GM23248 (cell line): ENCODE results near the gene TRA2A. TPM values are rescaled to one million over a fixed set of nuclear protein-coding genes. Genes with fewer than 3 reads are reported as not detected.

Experiments
- DNase-seq: peaks from one replicate; pipeline ENCODE4 v3.0.0-alpha.2; 2015
- H2AFZ ChIP-seq: fragments of 200-600 bp; sonication (generic); 2 replicates; pipeline ENCODE4 v1.6.1; 2016; ENCODE audit warnings: antibody characterized with exemption
- H3F3A ChIP-seq: fragments of 200-600 bp; sonication (generic); 2 replicates; pipeline ENCODE4 v1.6.1; 2016; ENCODE audit warnings: mild to moderate bottlenecking, antibody characterized with exemption, mixed run types; ENCODE audit not compliant: insufficient read depth
- H3K27ac ChIP-seq: fragments of 200-600 bp; sonication (generic); 2 replicates; pipeline ENCODE4 v1.5.1; 2016; ENCODE audit warnings: mild to moderate bottlenecking
- H3K27me3 ChIP-seq: fragments of 200-600 bp; sonication (generic); replicated peaks from 2 replicates; pipeline ENCODE4 v1.6.1; 2016; ENCODE audit warnings: mild to moderate bottlenecking; ENCODE audit not compliant: insufficient read depth
- H3K36me3 ChIP-seq: fragments of 200-600 bp; sonication (generic); 2 replicates; pipeline ENCODE4 v1.6.1; 2016; ENCODE audit warnings: low read depth, mild to moderate bottlenecking
- H3K4me1 ChIP-seq: fragments of 200-600 bp; sonication (generic); 2 replicates; pipeline ENCODE4 v1.6.1; 2016; ENCODE audit warnings: mild to moderate bottlenecking; ENCODE audit not compliant: insufficient read depth
- H3K4me2 ChIP-seq: fragments of 200-600 bp; sonication (generic); one replicate; pipeline ENCODE4 v1.6.1; 2016; ENCODE audit warnings: mild to moderate bottlenecking; ENCODE audit not compliant: unreplicated experiment
- H3K4me3 ChIP-seq: fragments of 200-600 bp; sonication (generic); 2 replicates; pipeline ENCODE4 v1.5.1; 2016; ENCODE audit warnings: mild to moderate bottlenecking
- H3K79me2 ChIP-seq: fragments of 200-600 bp; sonication (generic); 2 replicates; pipeline ENCODE4 v1.6.1; 2016; ENCODE audit warnings: mild to moderate bottlenecking; ENCODE audit not compliant: insufficient read depth
- H3K9ac ChIP-seq: fragments of 200-600 bp; sonication (generic); 2 replicates; pipeline ENCODE4 v1.6.1; 2016; ENCODE audit warnings: mild to moderate bottlenecking
- H3K9me2 ChIP-seq: fragments of 200-600 bp; sonication (generic); 2 replicates; pipeline ENCODE4 v1.6.1; 2016; ENCODE audit warnings: mixed run types, mild to moderate bottlenecking, moderate library complexity; ENCODE audit not compliant: insufficient read depth
- H3K9me3 ChIP-seq: fragments of 200-600 bp; sonication (generic); one replicate; pipeline ENCODE4 v1.6.1; 2017; ENCODE audit warnings: low read depth
- H4K20me1 ChIP-seq: fragments of 200-600 bp; sonication (generic); 2 replicates; pipeline ENCODE4 v1.6.0; 2016; ENCODE audit not compliant: insufficient read depth
- EZH2 ChIP-seq: fragments of 200-600 bp; sonication (generic); IDR thresholded peaks from 2 replicates; pipeline ENCODE4 v1.6.1; 2018; ENCODE audit warnings: antibody characterized with exemption, mild to moderate bottlenecking; ENCODE audit not compliant: insufficient read depth, poor library complexity, severe bottlenecking
- EZH2phosphoT487 ChIP-seq: fragments of 200-600 bp; sonication (generic); IDR thresholded peaks from 2 replicates; pipeline ENCODE4 v1.6.1; 2018; ENCODE audit warnings: antibody characterized with exemption, moderate library complexity, mild to moderate bottlenecking, low read depth; ENCODE audit not compliant: insufficient read depth
- WGBS, 2 experiments: methylation state at CpG; one replicate each; pipeline ENCODE4 v1.1.6; 2015 to 2017; ENCODE audit warnings: low lambda C conversion rate in 2 of 2, low coverage in 1 of 2; ENCODE audit errors: missing lambda C conversion rate in 2 of 2; 5-methylcytosine and 5-hydroxymethylcytosine counted together
- in situ Hi-C: fragments of 300-500 bp; cut with MboI; formaldehyde crosslinking; loops from 2 replicates; pipeline ENCODE4 v1.15.0; 2020
- polyA plus RNA-seq: library from polyadenylated mRNA; unstranded; fragments of >200 nt; fragmentation: Nextera tagmentation; extraction: Ambion mirVana; gene quantifications from 2 replicates; pipeline ENCODE4 v1.2.1, GENCODE V29; 2016
- small RNA-seq: library from RNA; depleted of rRNA; stranded (forward); fragments of <200 nt; gene quantifications from one replicate; pipeline ENCODE3, GENCODE V24; 2014; ENCODE audit warnings: low read depth, low replicate concordance
- total RNA-seq: library from RNA; depleted of rRNA; stranded (reverse); fragments of >200 nt; shearing (Covaris generic); gene quantifications from 2 replicates; pipeline ENCODE4 v1.2.3, GENCODE V29; 2014; rRNA removed

The TRA2A gene
- total and polyA plus RNA-seq, 2 experiments from 2014 or later = 26.2 to 87.9 TPM

GRCh38 chr7:23458044-23458443 lies 73.7 kb downstream of the TRA2A start:
- 75% methylated on average over 3 of the region's 3 CpGs for WGBS, 2 experiments
- no peak overlapping the region for H2AFZ ChIP-seq
- no peak overlapping the region for H3K9ac ChIP-seq
- H3K27me3 ChIP-seq = no peaks in the 10 kb centered on the region
- no peaks in the 10 kb centered on the region for H3K9me2 ChIP-seq
- H3F3A ChIP-seq = no peaks in the 10 kb centered on the region
- TF ChIP-seq EZH2phosphoT487 = no peak
- no peak for TF ChIP-seq EZH2
- DNase-seq = no peak
- peaks cover 100% of the 10 kb centered on the region for H3K79me2 ChIP-seq
- H3K9me3 ChIP-seq = no peaks in the 10 kb centered on the region
- peaks cover 6% of the 10 kb centered on the region for H3K4me1 ChIP-seq
- no peak overlapping the region for H3K27ac ChIP-seq
- no peaks in the 10 kb centered on the region for H3K36me3 ChIP-seq
- in situ Hi-C loops = no loop called here
- 0 out of 2 replicates have a peak, but pooled peaks cover 5% of the 10 kb centered on the region for H4K20me1 ChIP-seq
- no peak overlapping the region for H3K4me2 ChIP-seq
- no peak overlapping the region for H3K4me3 ChIP-seq

DNA sequence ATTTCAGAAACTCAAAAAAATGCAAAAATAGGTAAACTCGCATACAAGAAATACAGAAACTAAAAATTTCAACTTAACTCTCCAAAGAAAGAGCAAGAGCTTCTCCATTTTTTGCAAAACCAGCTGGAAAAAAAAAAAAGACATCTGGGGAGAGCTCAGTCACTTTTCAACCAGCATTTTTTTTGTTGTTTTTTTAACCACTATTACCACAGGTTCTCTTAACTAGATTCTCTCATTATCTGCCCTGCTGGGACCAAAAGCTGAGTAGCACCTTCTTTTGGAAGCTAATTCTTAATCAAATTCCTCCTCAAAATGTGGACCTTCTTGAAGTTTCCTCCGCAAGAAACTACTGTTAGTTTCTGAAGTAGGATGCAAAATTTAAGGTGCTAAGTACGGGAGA lies 75.7 kb downstream of the TRA2A start:
- no peak for DNase-seq
- Histone ChIP-seq H3K27ac (no peak overlapping the region), H3K9me3 (no peaks in the 10 kb centered on the region), H3F3A (no peaks in the 10 kb centered on the region), H3K9ac (no peak overlapping the region), H3K4me1 (no peaks in the 10 kb centered on the region), H3K4me2 (no peak overlapping the region), H3K79me2 (peaks cover 99% of the 10 kb centered on the region), H3K36me3 (no peaks in the 10 kb centered on the region), H3K9me2 (no peaks in the 10 kb centered on the region), H3K27me3 (no peaks in the 10 kb centered on the region), H3K4me3 (no peak overlapping the region), H4K20me1 (0 out of 2 replicates have a peak, but pooled peaks cover 5% of the 10 kb centered on the region), H2AFZ (no peak overlapping the region)
- TF ChIP-seq EZH2 (no peak), EZH2phosphoT487 (no peak)
- in situ Hi-C loops = no loop called here
- WGBS, 2 experiments = 90 to 93% methylated on average over 3 of the region's 3 CpGs

GRCh38 chr7:23454881-23455526 lies 76.8 kb downstream of the TRA2A start:
- H3K4me1 ChIP-seq = no peaks in the 10 kb centered on the region
- no peaks in the 10 kb centered on the region for H3K9me2 ChIP-seq
- H3K27ac ChIP-seq = no peak overlapping the region
- in situ Hi-C loops = no loop called here
- TF ChIP-seq EZH2 (no peak), EZH2phosphoT487 (no peak)
- no peaks in the 10 kb centered on the region for H3K27me3 ChIP-seq
- H3K4me2 ChIP-seq = no peak overlapping the region
- no peaks in the 10 kb centered on the region for H3K36me3 ChIP-seq
- 0 out of 2 replicates have a peak, but pooled peaks cover 5% of the 10 kb centered on the region for H4K20me1 ChIP-seq
- H3K9me3 ChIP-seq = no peaks in the 10 kb centered on the region
- no peak for DNase-seq
- no peak overlapping the region for H3K9ac ChIP-seq
- WGBS, 2 experiments = 79 to 85% methylated on average over 5 of the region's 5 CpGs
- H2AFZ ChIP-seq = no peak overlapping the region
- no peak overlapping the region for H3K4me3 ChIP-seq
- H3F3A ChIP-seq = no peaks in the 10 kb centered on the region
- H3K79me2 ChIP-seq = peaks cover 99% of the 10 kb centered on the region

Small RNA genes within 50 kb of the gene (small RNA-seq; reads per million reads assigned to genes)
- gene AC079780.1 (0.37 reads per million), gene RF00019 (not detected)

Other genes with a start within 250 kb of the TRA2A start
- gene MALSU1, start 232.6 kb downstream of the TRA2A start, total RNA-seq = 66.0 and 96.1 TPM in 2 replicates
- gene MALSU1, start 232.6 kb downstream of the TRA2A start, polyA plus RNA-seq = 135 and 136 TPM in 2 replicates
- gene IGF2BP3, start 61.5 kb downstream of the TRA2A start, total RNA-seq = 13.7 and 18.2 TPM in 2 replicates
- 7.0 and 7.6 TPM in 2 replicates for gene IGF2BP3, start 61.5 kb downstream of the TRA2A start, polyA plus RNA-seq
- gene CCDC126, start 65.4 kb upstream of the TRA2A start, total RNA-seq = 9.5 and 9.9 TPM in 2 replicates
- 6.8 and 9.5 TPM in 2 replicates for gene CCDC126, start 65.4 kb upstream of the TRA2A start, polyA plus RNA-seq
- 0.43 and 4.9 TPM in 2 replicates for gene FAM221A, start 148.2 kb upstream of the TRA2A start, total RNA-seq
- 0.60 and 0.63 TPM in 2 replicates for gene FAM221A, start 148.2 kb upstream of the TRA2A start, polyA plus RNA-seq
- not detected in 2 replicates for gene STK31, start 178.2 kb upstream of the TRA2A start, total RNA-seq
- not detected in 2 replicates for gene STK31, start 178.2 kb upstream of the TRA2A start, polyA plus RNA-seq